ENCODE results near the gene KLF15. TPM values are rescaled to one million over a fixed set of nuclear protein-coding genes. Genes with fewer than 3 reads are reported as not detected.

The KLF15 gene
- total RNA-seq, 1 donor from 2014 or later, result 0.14 TPM

GRCh38 chr3:126314790-126315658 is 42.2 kb downstream of the KLF15 start:
- H3K4me3 Mint-ChIP-seq (ENCODE audit: low read depth), result no peak overlapping the region

GRCh38 chr3:126314305-126314789 is 42.9 kb downstream of the KLF15 start:
- Mint-ChIP-seq H3K4me1 (ENCODE audit: low read depth) (no peaks in the 10 kb centered on the region), H3K9me3 (no peaks in the 10 kb centered on the region), H3K27ac (no peak overlapping the region), H3K4me3 (ENCODE audit: low read depth) (no peak overlapping the region), H3K27me3 (ENCODE audit: low read depth) (no peaks in the 10 kb centered on the region), H3K36me3 (ENCODE audit: low read depth) (no peaks in the 10 kb centered on the region)
- intact Hi-C loops (cut with micrococcal nuclease), result no loop called here
- no peak for DNase-seq (ENCODE audit: low spot score)

More at GRCh38 chr3:126314790-126315658, 42.2 kb downstream of the KLF15 start:
- Mint-ChIP-seq H3K36me3 (ENCODE audit: low read depth) (no peaks in the 10 kb centered on the region), H3K4me1 (ENCODE audit: low read depth) (no peaks in the 10 kb centered on the region), H3K9me3 (no peaks in the 10 kb centered on the region), H3K27ac (no peak overlapping the region), H3K27me3 (ENCODE audit: low read depth) (no peaks in the 10 kb centered on the region)
- intact Hi-C loops (cut with micrococcal nuclease), result no loop called here
- no peak for DNase-seq (ENCODE audit: low spot score)

GRCh38 chr3:126313580-126314304 is 43.5 kb downstream of the KLF15 start:
- no peaks in the 10 kb centered on the region for H3K9me3 Mint-ChIP-seq
- no peak overlapping the region for H3K27ac Mint-ChIP-seq
- DNase-seq (ENCODE audit: low spot score), result no peak
- no peaks in the 10 kb centered on the region for H3K36me3 Mint-ChIP-seq (ENCODE audit: low read depth)
- intact Hi-C loops (cut with micrococcal nuclease), result no loop called here
- H3K4me3 Mint-ChIP-seq (ENCODE audit: low read depth), result no peak overlapping the region
- no peaks in the 10 kb centered on the region for H3K4me1 Mint-ChIP-seq (ENCODE audit: low read depth)
- no peaks in the 10 kb centered on the region for H3K27me3 Mint-ChIP-seq (ENCODE audit: low read depth)

GRCh38 chr3:126313166-126313565 is 44.0 kb downstream of the KLF15 start:
- Mint-ChIP-seq H3K4me3 (ENCODE audit: low read depth) (no peak overlapping the region), H3K4me1 (ENCODE audit: low read depth) (no peaks in the 10 kb centered on the region), H3K36me3 (ENCODE audit: low read depth) (no peaks in the 10 kb centered on the region), H3K9me3 (no peaks in the 10 kb centered on the region), H3K27ac (no peak overlapping the region), H3K27me3 (ENCODE audit: low read depth) (no peaks in the 10 kb centered on the region)
- intact Hi-C loops (cut with micrococcal nuclease), result no loop called here
- no peak for DNase-seq (ENCODE audit: low spot score)

GRCh38 chr3:126312341-126312740 is 44.9 kb downstream of the KLF15 start:
- Mint-ChIP-seq H3K4me3 (ENCODE audit: low read depth) (no peak overlapping the region), H3K36me3 (ENCODE audit: low read depth) (no peaks in the 10 kb centered on the region), H3K4me1 (ENCODE audit: low read depth) (no peaks in the 10 kb centered on the region), H3K27me3 (ENCODE audit: low read depth) (no peaks in the 10 kb centered on the region), H3K27ac (no peak overlapping the region), H3K9me3 (no peaks in the 10 kb centered on the region)
- no peak for DNase-seq (ENCODE audit: low spot score)
- intact Hi-C loops (cut with micrococcal nuclease), result no loop called here

- Mint-ChIP-seq H3K9me3 (no peaks in the 10 kb centered on the region), H3K27me3 (ENCODE audit: low read depth) (no peaks in the 10 kb centered on the region), H3K4me3 (ENCODE audit: low read depth) (no peak overlapping the region), H3K27ac (no peak overlapping the region), H3K4me1 (ENCODE audit: low read depth) (no peaks in the 10 kb centered on the region), H3K36me3 (ENCODE audit: low read depth) (no peaks in the 10 kb centered on the region)
- intact Hi-C loops (cut with micrococcal nuclease), result no loop called here
- no peak for DNase-seq (ENCODE audit: low spot score)
These were observed 45.8 kb downstream of the KLF15 start for GRCh38 chr3:126311338-126311978.

- Mint-ChIP-seq H3K4me3 (ENCODE audit: low read depth) (no peak overlapping the region), H3K36me3 (ENCODE audit: low read depth) (no peaks in the 10 kb centered on the region), H3K27ac (no peak overlapping the region), H3K4me1 (ENCODE audit: low read depth) (no peaks in the 10 kb centered on the region), H3K9me3 (no peaks in the 10 kb centered on the region), H3K27me3 (ENCODE audit: low read depth) (no peaks in the 10 kb centered on the region)
- intact Hi-C loops (cut with micrococcal nuclease), result no loop called here
- no peak for DNase-seq (ENCODE audit: low spot score)
These were observed 46.4 kb downstream of the KLF15 start for GRCh38 chr3:126310816-126311215.

- H3K9me3 Mint-ChIP-seq, result no peaks in the 10 kb centered on the region
- H3K4me3 Mint-ChIP-seq (ENCODE audit: low read depth), result no peak overlapping the region
- H3K27me3 Mint-ChIP-seq (ENCODE audit: low read depth), result no peaks in the 10 kb centered on the region
- H3K36me3 Mint-ChIP-seq (ENCODE audit: low read depth), result no peaks in the 10 kb centered on the region
- H3K4me1 Mint-ChIP-seq (ENCODE audit: low read depth), result no peaks in the 10 kb centered on the region
- DNase-seq (ENCODE audit: low spot score), result no peak
- intact Hi-C loops (cut with micrococcal nuclease), result no loop called here
- no peak overlapping the region for H3K27ac Mint-ChIP-seq
These were observed 47.1 kb downstream of the KLF15 start for GRCh38 chr3:126309861-126310655.

GRCh38 chr3:126309165-126309564 is 48.0 kb downstream of the KLF15 start:
- no peak overlapping the region for H3K4me3 Mint-ChIP-seq (ENCODE audit: low read depth)
- intact Hi-C loops (cut with micrococcal nuclease), result no loop called here

GRCh38 chr3:126308394-126309125 is 48.6 kb downstream of the KLF15 start:
- intact Hi-C loops (cut with micrococcal nuclease), result no loop called here
- no peak for DNase-seq (ENCODE audit: low spot score)
- Mint-ChIP-seq H3K27me3 (ENCODE audit: low read depth) (no peaks in the 10 kb centered on the region), H3K27ac (no peak overlapping the region), H3K36me3 (ENCODE audit: low read depth) (no peaks in the 10 kb centered on the region), H3K4me3 (ENCODE audit: low read depth) (no peak overlapping the region), H3K9me3 (peaks cover 5% of the 10 kb centered on the region), H3K4me1 (ENCODE audit: low read depth) (no peaks in the 10 kb centered on the region)

More at GRCh38 chr3:126309165-126309564, 48.0 kb downstream of the KLF15 start:
- no peak for DNase-seq (ENCODE audit: low spot score)
- no peaks in the 10 kb centered on the region for H3K9me3 Mint-ChIP-seq
- H3K36me3 Mint-ChIP-seq (ENCODE audit: low read depth), result no peaks in the 10 kb centered on the region
- H3K4me1 Mint-ChIP-seq (ENCODE audit: low read depth), result no peaks in the 10 kb centered on the region
- H3K27me3 Mint-ChIP-seq (ENCODE audit: low read depth), result no peaks in the 10 kb centered on the region
- no peak overlapping the region for H3K27ac Mint-ChIP-seq

- H3K4me1 Mint-ChIP-seq (ENCODE audit: low read depth), result no peaks in the 10 kb centered on the region
- H3K9me3 Mint-ChIP-seq, result peaks cover 9% of the 10 kb centered on the region
- no peak overlapping the region for H3K27ac Mint-ChIP-seq
- H3K36me3 Mint-ChIP-seq (ENCODE audit: low read depth), result no peaks in the 10 kb centered on the region
- intact Hi-C loops (cut with micrococcal nuclease), result no loop called here
- H3K27me3 Mint-ChIP-seq (ENCODE audit: low read depth), result peaks cover 2% of the 10 kb centered on the region
- no peak for DNase-seq (ENCODE audit: low spot score)
- no peak overlapping the region for H3K4me3 Mint-ChIP-seq (ENCODE audit: low read depth)
These were observed 49.4 kb downstream of the KLF15 start for GRCh38 chr3:126307591-126308393.

Data from activated T-helper 2 cell treated with anti-CD3 and anti-CD28 coated beads, Interferon-gamma antibody, Interleukin-2, Interleukin-4, amounts not matched to agents 10 μg/mL and 5 μg/mL and 100 μg/mL, durations not matched to agents 14 hours and 24 hours and 36 hours (primary cell).